Naive thymus-derived CD8-positive, alpha-beta T cell (primary cell): ENCODE data around the gene FAM180B. TPM values are rescaled to one million over a fixed set of nuclear protein-coding genes. Genes with fewer than 3 reads are reported as not detected.
A peak's percentile ranks its signal among the peaks of the same experiment; 100 is the strongest.
"Not testable (repeated sequence)": the region's sequence is repeated elsewhere in the genome, so short reads cannot be mapped to it uniquely, and the experiment has no call there.

Experiments used
- ATAC-seq, 2 donors: fragments of 150-1000 bp; cut with Tn5 transposase in 1 of 2; sonication (Bioruptor Pico), chemical (Tn5 transposase) in 1 of 2; 1 replicate in 1 of 2; 2 replicates in 1 of 2; pipeline ENCODE4 v1.10.0; 2021; ENCODE audit warnings: mild to moderate bottlenecking in 2 of 2, moderate library complexity in 2 of 2
- POLR2A ChIA-PET: fragments of 350-600 bp; sonication (Branson Sonifier 250); formaldehyde crosslinking; loops from one replicate; lab custom pipeline; 2021; ENCODE audit warnings: antibody characterized with exemption; lab: Charles Lee
- DNase-seq, 10 donors: peaks; one replicate each; pipeline versions ENCODE4 v3.0.0 to v3.0.0-alpha.2; 2020 to 2022
- H3K27ac Mint-ChIP-seq, 10 donors: one replicate each; pipeline ENCODE4 v1.8.0; 2020 to 2022; ENCODE audit warnings: mild to moderate bottlenecking in 10 of 10, mixed read lengths in 10 of 10, moderate library complexity in 4 of 10, inconsistent platforms in 1 of 10
- H3K27me3 Mint-ChIP-seq, 5 donors: one replicate each; pipeline ENCODE4 v1.8.0; 2021 to 2022; ENCODE audit warnings: mixed read lengths in 5 of 5
- H3K36me3 Mint-ChIP-seq, 3 donors: one replicate each; pipeline ENCODE4 v1.8.0; 2020 to 2022; ENCODE audit warnings: mixed read lengths in 3 of 3, mild to moderate bottlenecking in 2 of 3, inconsistent platforms in 1 of 3
- H3K4me1 Mint-ChIP-seq, 4 donors: one replicate each; pipeline ENCODE4 v1.8.0; 2021 to 2022; ENCODE audit warnings: mixed read lengths in 4 of 4
- H3K4me3 Mint-ChIP-seq, 10 donors: one replicate each; pipeline ENCODE4 v1.8.0; 2020 to 2022; ENCODE audit warnings: mild to moderate bottlenecking in 10 of 10, mixed read lengths in 10 of 10, moderate library complexity in 6 of 10, inconsistent platforms in 1 of 10
- H3K9me3 Mint-ChIP-seq, 9 donors: one replicate each; pipeline ENCODE4 v1.8.0; 2020 to 2022; ENCODE audit warnings: mixed read lengths in 9 of 9, mild to moderate bottlenecking in 3 of 9, inconsistent platforms in 1 of 9, moderate library complexity in 1 of 9
- polyA plus RNA-seq, 3 donors: library from polyadenylated mRNA; unstranded; fragments of 300-500 nt; fragmentation: Illumina TruSeq; gene quantifications; one replicate each; pipeline ENCODE4 v1.2.3, GENCODE V29; 2021
- total RNA-seq, 8 experiments: library from RNA in 2 of 8; stranded (reverse) in 2 of 8; gene quantifications; one replicate each; pipeline ENCODE4 v1.2.3 and lab custom pipeline; 2021 to 2026

FAM180B gene
- total and polyA plus RNA-seq, 5 experiments from 2014 or later: 0.26 TPM; not detected in 4

- DNase-seq (peak; percentile 87 to 94 (median 92)), ATAC-seq (peak; percentile 88 to 94)
- no peaks in the 10 kb centered on the region for H3K27me3 Mint-ChIP-seq
- H3K9me3 Mint-ChIP-seq: no peaks in the 10 kb centered on the region
- peaks cover 0 to 19% (median 0%) of the 10 kb centered on the region in 3 donors for H3K36me3 Mint-ChIP-seq
- peak within 1 kb of the TSS; percentile 90 to 98 (median 97) for H3K27ac Mint-ChIP-seq
- peak within 1 kb of the TSS; percentile 94 to 98 (median 96) for H3K4me3 Mint-ChIP-seq
- peaks cover 17 to 49% (median 43%) of the 10 kb centered on the region in 4 donors for H3K4me1 Mint-ChIP-seq
- POLR2A ChIA-PET: interaction anchor here (0.8 to 3.9 kb wide), 9 partner anchors 11 to 295 kb away, joined by 3 to 26 read pairs (median 5); partner anchors contain the start of genes FNBP4, KBTBD4, MTCH2 and NDUFS3
Observed at GRCh38 chr11:47552566-47553405, 33.7 kb upstream of the FAM180B start, which contains the start of gene CELF1. TSS of gene CELF1 (minus strand) at chr11:47553132. CDS start at chr11:47499523, 53,609 bp downstream.

- no peak for DNase-seq
- H3K36me3 Mint-ChIP-seq: peaks cover 0 to 14% (median 0%) of the 10 kb centered on the region in 3 donors
- ATAC-seq: peak; percentile 9 to 27
- no peaks in the 10 kb centered on the region for H3K27me3 Mint-ChIP-seq
- H3K4me3 Mint-ChIP-seq: peak overlapping the region; percentile 75 to 98 (median 90)
- H3K9me3 Mint-ChIP-seq: no peaks in the 10 kb centered on the region
- POLR2A ChIA-PET: interaction anchor here (0.8 to 3.9 kb wide), 5 partner anchors 12 to 127 kb away, joined by 3 to 26 read pairs (median 5); partner anchors contain the start of genes KBTBD4, MTCH2, NDUFS3 and PSMC3
- H3K27ac Mint-ChIP-seq: peak overlapping the region; percentile 33 to 98 (median 87)
- peaks cover 17 to 43% (median 38%) of the 10 kb centered on the region in 4 donors for H3K4me1 Mint-ChIP-seq
Observed at GRCh38 chr11:47553406-47553743, 33.1 kb upstream of the FAM180B start.

DNA sequence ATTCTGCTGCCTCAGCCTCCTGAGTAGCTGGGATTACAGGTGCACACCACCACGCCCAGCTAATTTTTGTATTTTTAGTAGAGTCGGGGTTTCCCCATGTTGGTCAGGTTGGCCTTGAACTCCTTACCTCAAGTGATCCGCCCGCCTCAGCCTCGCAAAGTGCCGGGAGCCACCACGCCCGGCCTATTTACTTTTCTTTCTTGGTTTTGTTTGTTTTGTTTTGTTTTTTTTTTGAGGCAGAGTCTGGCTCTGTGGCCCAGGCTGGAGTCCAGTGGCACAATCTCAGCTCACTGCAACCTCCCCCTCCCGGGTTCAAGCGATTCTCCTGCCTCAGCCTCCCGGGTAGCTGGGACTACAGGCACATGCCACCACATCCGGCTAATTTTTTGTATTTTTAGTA, 29.5 kb upstream of the FAM180B start:
- H3K27ac Mint-ChIP-seq, ATAC-seq, H3K27me3 Mint-ChIP-seq, H3K36me3 Mint-ChIP-seq, H3K9me3 Mint-ChIP-seq, DNase-seq, H3K4me3 Mint-ChIP-seq: not testable (repeated sequence)
- H3K4me1 Mint-ChIP-seq: peaks cover 8 to 14% (median 11%) of the 10 kb centered on the region in 4 donors
- POLR2A ChIA-PET: interaction anchor here (0.5 kb wide), 1 partner anchor 135 kb away, joined by 3 read pairs; no protein-coding TSS in a partner anchor

- Mint-ChIP-seq H3K4me1 (peaks cover 0 to 8% (median 2%) of the 10 kb centered on the region in 4 donors), H3K9me3 (no peaks in the 10 kb centered on the region), H3K27ac (no peak overlapping the region), H3K36me3 (no peaks in the 10 kb centered on the region), H3K27me3 (no peaks in the 10 kb centered on the region), H3K4me3 (no peak overlapping the region)
- ATAC-seq (no peak), DNase-seq (no peak)
- POLR2A ChIA-PET: no interaction called here
Observed at GRCh38 chr11:47558695-47559094, 27.8 kb upstream of the FAM180B start.

DNA sequence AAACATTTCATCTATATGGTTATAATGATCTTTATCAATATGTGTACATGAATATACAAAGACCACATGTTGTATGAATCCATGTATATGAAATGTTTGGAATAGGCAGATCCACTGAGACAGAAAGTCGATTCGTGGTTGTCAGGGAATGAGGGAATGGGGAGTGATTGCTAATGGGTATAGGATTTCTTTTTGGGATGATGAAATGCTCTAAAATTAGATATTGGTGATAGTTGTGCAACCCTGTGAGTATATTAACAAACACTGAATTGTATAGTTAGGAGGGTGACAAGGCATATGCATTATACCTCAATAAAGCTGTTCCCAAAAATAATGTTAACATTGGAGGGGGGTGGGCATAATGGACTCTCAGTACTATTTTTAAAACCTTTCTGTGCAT, 26.1 kb upstream of the FAM180B start:
- H3K27ac Mint-ChIP-seq: no peak overlapping the region
- H3K36me3 Mint-ChIP-seq: no peaks in the 10 kb centered on the region
- no peaks in the 10 kb centered on the region for H3K27me3 Mint-ChIP-seq
- no peaks in the 10 kb centered on the region for H3K9me3 Mint-ChIP-seq
- DNase-seq (no peak), ATAC-seq (no peak)
- POLR2A ChIA-PET: interaction anchor here (0.7 kb wide), 2 partner anchors 212 to 281 kb away, joined by 5 to 9 read pairs; no protein-coding TSS in a partner anchor
- H3K4me3 Mint-ChIP-seq: no peak overlapping the region
- H3K4me1 Mint-ChIP-seq: peaks cover 4 to 17% (median 8%) of the 10 kb centered on the region in 4 donors

- not testable (repeated sequence) for DNase-seq, H3K27me3 Mint-ChIP-seq, H3K9me3 Mint-ChIP-seq, H3K36me3 Mint-ChIP-seq, ATAC-seq
- peak overlapping the region in 1 of 10 donors; percentile 69 for H3K4me3 Mint-ChIP-seq
- peak overlapping the region in 1 of 10 donors; percentile 6 for H3K27ac Mint-ChIP-seq
- H3K4me1 Mint-ChIP-seq: peaks cover 7 to 29% (median 21%) of the 10 kb centered on the region in 4 donors
- POLR2A ChIA-PET: interaction anchor here (0.6 to 0.7 kb wide), 2 partner anchors 18 to 1193 kb away, joined by 4 to 5 read pairs; no protein-coding TSS in a partner anchor
Observed at GRCh38 chr11:47562393-47562792, 24.1 kb upstream of the FAM180B start.

GRCh38 chr11:47564366-47564765, 22.1 kb upstream of the FAM180B start:
- Mint-ChIP-seq H3K4me1 (peaks cover 7 to 33% (median 21%) of the 10 kb centered on the region in 4 donors), H3K4me3 (peak overlapping the region; percentile 33 to 81 (median 65)), H3K27ac (peak overlapping the region in 9 of 10 donors; percentile 32 to 84 (median 60))
- not testable (repeated sequence) for ATAC-seq, H3K9me3 Mint-ChIP-seq, DNase-seq, H3K36me3 Mint-ChIP-seq, H3K27me3 Mint-ChIP-seq
- POLR2A ChIA-PET: interaction anchor here (0.6 to 4.9 kb wide), 6 partner anchors 9 to 478 kb away, joined by 3 to 38 read pairs (median 5); partner anchors contain the start of genes CELF1, KBTBD4 and NDUFS3

GRCh38 chr11:47564933-47565339, 21.5 kb upstream of the FAM180B start:
- peaks cover 7 to 38% (median 21%) of the 10 kb centered on the region in 4 donors for H3K4me1 Mint-ChIP-seq
- POLR2A ChIA-PET: interaction anchor here (0.6 to 4.9 kb wide), 5 partner anchors 9 to 200 kb away, joined by 3 to 38 read pairs (median 6); partner anchors contain the start of genes CELF1, KBTBD4 and NDUFS3
- H3K4me3 Mint-ChIP-seq: peak overlapping the region; percentile 75 to 89 (median 80)
- DNase-seq: no peak
- H3K9me3 Mint-ChIP-seq: no peaks in the 10 kb centered on the region
- peak overlapping the region in 9 of 10 donors; percentile 57 to 93 (median 85) for H3K27ac Mint-ChIP-seq
- ATAC-seq: peak in 1 of 2 donors; percentile 11
- H3K36me3 Mint-ChIP-seq: peaks cover 0 to 9% (median 0%) of the 10 kb centered on the region in 3 donors
- H3K27me3 Mint-ChIP-seq: no peaks in the 10 kb centered on the region

GRCh38 chr11:47565340-47566148, 20.9 kb upstream of the FAM180B start, which contains the start of gene PTPMT1:
TSS of gene PTPMT1 (plus strand) at chr11:47565599. CDS start at chr11:47565623, 24 bp downstream.
- ATAC-seq (peak; percentile 88 to 89), DNase-seq (peak; percentile 38 to 78 (median 55))
- POLR2A ChIA-PET: interaction anchor here (0.5 to 4.9 kb wide), 7 partner anchors 8 to 284 kb away, joined by 3 to 38 read pairs (median 6); partner anchors contain the start of genes CELF1, KBTBD4 and NDUFS3
- Mint-ChIP-seq H3K4me3 (peak within 1 kb of the TSS; percentile 80 to 90 (median 83)), H3K9me3 (no peaks in the 10 kb centered on the region), H3K4me1 (peaks cover 7 to 39% (median 21%) of the 10 kb centered on the region in 4 donors), H3K27ac (peak within 1 kb of the TSS; percentile 57 to 93 (median 86)), H3K36me3 (peaks cover 0 to 13% (median 3%) of the 10 kb centered on the region in 3 donors), H3K27me3 (no peaks in the 10 kb centered on the region)

- no peak for DNase-seq
- POLR2A ChIA-PET: interaction anchor here (0.5 to 4.9 kb wide), 6 partner anchors 7 to 283 kb away, joined by 3 to 38 read pairs (median 6); partner anchors contain the start of genes CELF1, KBTBD4 and NDUFS3
Observed at GRCh38 chr11:47566149-47566698, 20.3 kb upstream of the FAM180B start.

DNA sequence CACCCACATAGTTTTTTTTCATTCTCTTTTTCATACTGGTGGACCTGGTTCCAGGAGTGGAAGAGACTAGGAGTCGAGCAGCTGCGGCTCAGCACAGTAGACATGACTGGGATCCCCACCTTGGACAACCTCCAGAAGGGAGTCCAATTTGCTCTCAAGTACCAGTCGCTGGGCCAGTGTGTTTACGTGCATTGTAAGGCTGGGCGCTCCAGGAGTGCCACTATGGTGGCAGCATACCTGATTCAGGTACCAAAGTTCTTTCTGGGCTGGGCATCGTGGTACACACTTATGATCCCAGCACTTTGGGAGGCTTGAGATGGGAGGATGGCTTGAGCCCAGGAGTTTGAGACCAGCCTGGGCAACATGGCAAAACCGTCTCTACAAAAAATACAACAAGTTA, 16.8 kb upstream of the FAM180B start:
- POLR2A ChIA-PET: interaction anchor here (0.7 kb wide), 1 partner anchor 61 kb away, joined by 4 read pairs; no protein-coding TSS in a partner anchor

More at GRCh38 chr11:47566149-47566698, 20.3 kb upstream of the FAM180B start:
- peak overlapping the region; percentile 80 to 90 (median 83) for H3K4me3 Mint-ChIP-seq
- H3K4me1 Mint-ChIP-seq: peaks cover 7 to 43% (median 22%) of the 10 kb centered on the region in 4 donors
- no peaks in the 10 kb centered on the region for H3K9me3 Mint-ChIP-seq
- no peaks in the 10 kb centered on the region for H3K27me3 Mint-ChIP-seq
- H3K27ac Mint-ChIP-seq: peak overlapping the region; percentile 61 to 90 (median 80)
- ATAC-seq: no peak
- peaks cover 0 to 18% (median 3%) of the 10 kb centered on the region in 3 donors for H3K36me3 Mint-ChIP-seq

More for the DNA sequence above, 16.8 kb upstream of the FAM180B start:
- DNase-seq (no peak), ATAC-seq (no peak)
- Mint-ChIP-seq H3K27me3 (no peaks in the 10 kb centered on the region), H3K27ac (peak overlapping the region in 7 of 10 donors; percentile 20 to 83 (median 44)), H3K9me3 (no peaks in the 10 kb centered on the region), H3K4me3 (no peak overlapping the region), H3K4me1 (peaks cover 11 to 41% (median 27%) of the 10 kb centered on the region in 4 donors), H3K36me3 (peaks cover 0 to 52% (median 5%) of the 10 kb centered on the region in 3 donors)
